WTC11 (cell line): ENCODE data around the gene TDRD9.

Experiments used
- CBFB ChIP-seq: sonication (generic); formaldehyde crosslinking; IDR thresholded peaks from 2 replicates; pipeline ENCODE4 v1.8.1; 2022; ENCODE audit warnings: mild to moderate bottlenecking, low read depth, missing genetic modification reagents
- CTCF ChIP-seq: fragments of 200-600 bp; IDR thresholded peaks from 2 replicates; pipeline ENCODE4 v1.8.0; 2022; ENCODE audit warnings: antibody characterized with exemption
- FOXP1 ChIP-seq: sonication (generic); formaldehyde crosslinking; IDR thresholded peaks from 2 replicates; pipeline ENCODE4 v1.8.0; 2022; ENCODE audit warnings: missing genetic modification reagents, mild to moderate bottlenecking, moderate library complexity, borderline replicate concordance
- ZNF219 ChIP-seq: sonication (generic); formaldehyde crosslinking; IDR thresholded peaks from 2 replicates; pipeline ENCODE4 v1.8.0; 2023; ENCODE audit warnings: missing genetic modification reagents, mild to moderate bottlenecking, borderline replicate concordance

GRCh38 chr14:103889313-103890051, 38.8 kb upstream of the TDRD9 start:
- TF ChIP-seq CTCF (no peak), ZNF219 (no peak), CBFB (no peak), FOXP1 (no peak)
